HG03097 (cell line): ENCODE data around the gene HTRA1.

Experiments
- ATAC-seq: cut with Tn5 transposase; IDR thresholded peaks from one replicate; pipeline ENCODE4 v1.9.1; 2021; ENCODE audit not compliant: unreplicated experiment, low FRiP score

The HTRA1 gene

DNA sequence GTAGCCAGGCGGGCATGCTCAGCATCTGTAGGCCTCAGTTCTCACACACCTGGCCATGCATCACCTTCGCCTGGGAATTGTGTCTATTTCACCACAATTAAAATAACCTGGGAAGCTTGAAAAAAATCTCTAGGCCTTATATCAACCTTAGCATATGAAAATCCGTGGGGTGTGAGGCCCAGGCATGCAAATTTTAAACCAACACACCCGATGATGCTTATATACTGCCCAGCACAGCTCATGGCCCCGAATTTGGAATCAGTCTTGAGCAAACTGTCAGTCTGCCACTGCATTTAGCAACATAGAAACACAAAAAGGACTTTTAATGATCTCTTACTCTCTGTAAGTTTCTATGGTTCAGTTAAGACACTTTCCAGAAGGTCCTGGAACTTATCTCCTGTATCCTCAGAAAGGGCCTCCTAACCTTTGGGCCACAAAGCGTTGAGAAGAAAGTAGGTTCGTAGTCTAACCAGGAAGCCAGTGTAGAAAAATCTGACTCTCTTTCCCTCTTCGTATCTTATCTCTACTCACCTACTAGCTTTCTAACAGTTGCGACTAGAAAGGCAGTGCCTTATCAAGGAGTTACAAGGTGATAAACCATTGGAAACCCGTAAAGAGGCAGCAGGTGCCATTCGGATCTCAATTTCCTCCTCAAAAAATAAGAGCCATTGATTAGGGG, 87.2 kb downstream of the HTRA1 start:
- no peak for ATAC-seq

DNA sequence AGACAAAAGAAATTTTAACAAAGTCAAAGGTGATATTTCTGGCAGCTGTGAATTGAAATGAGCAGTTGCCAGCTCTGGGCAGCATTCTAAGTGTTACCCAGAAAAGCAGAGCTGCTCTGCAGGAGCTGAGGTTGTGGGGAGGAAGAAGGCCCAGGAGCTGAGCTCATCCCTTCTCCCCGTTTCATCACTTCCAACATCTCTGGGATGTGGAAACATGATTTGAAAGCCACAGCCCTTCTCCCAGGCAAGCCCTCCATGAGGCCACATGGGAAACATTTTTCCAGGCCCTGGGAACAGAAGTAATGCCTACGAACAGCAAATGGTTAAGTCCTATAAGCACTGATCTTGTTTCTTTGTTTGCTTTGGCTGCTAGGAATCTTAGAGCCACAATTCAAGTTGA, 88.3 kb downstream of the HTRA1 start:
- no peak for ATAC-seq

DNA sequence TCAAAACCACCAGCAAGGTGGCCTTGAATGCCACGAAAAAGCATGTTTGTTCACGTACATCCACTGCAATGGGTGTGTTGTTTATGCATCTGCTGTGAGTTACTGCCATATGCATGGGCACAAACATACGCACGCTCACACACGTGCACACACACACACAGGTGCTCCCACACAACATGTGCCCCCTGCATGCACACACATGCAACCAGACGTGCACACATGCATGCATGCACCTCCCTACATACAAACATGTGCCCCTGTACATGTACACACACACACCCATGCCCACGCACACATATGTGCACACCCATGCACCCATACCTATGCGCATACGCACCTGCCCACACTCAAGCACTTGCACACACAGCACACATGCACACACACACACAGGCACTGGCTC, 89.1 kb downstream of the HTRA1 start:
- no peak for ATAC-seq

DNA sequence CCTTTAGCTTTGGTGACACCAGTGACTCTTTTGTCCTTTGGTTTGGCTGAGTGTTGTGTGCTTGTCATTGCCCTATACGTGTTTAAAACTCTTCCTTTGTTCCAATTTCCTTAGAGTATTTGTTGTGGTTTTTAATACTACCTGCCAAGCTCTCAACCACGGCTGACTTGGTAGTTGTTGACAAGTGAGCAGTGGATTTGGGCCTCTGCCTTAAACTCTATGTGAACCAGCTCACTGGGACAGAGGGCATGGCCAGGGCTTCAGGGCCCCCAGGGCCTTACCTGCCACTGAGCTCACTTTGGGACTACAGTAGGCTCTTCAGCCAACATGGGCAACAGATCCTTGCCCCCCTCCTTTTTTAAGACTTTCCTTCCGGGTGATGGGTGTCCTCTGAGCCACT, 89.6 kb downstream of the HTRA1 start:
- no peak for ATAC-seq

DNA sequence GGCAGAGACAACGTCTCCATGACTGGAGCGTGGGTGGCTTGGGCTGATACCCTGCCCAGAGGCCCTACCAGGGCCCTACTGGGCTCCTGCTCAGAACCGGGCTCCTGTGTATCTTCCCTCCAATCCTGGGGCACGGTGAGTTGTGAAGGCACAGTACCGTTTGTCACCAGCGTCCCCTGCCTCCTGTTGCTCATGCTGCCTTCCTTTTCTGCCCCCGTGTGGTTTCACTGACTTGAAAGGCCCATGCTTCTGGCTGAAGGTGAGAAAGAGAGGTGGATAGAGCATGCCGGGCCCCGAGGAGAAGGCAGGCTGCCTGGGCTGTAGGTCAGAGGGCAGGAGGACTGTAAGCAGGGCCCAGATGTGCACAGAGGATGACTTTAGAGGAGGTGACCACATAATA, 90.1 kb downstream of the HTRA1 start:
- no peak for ATAC-seq

DNA sequence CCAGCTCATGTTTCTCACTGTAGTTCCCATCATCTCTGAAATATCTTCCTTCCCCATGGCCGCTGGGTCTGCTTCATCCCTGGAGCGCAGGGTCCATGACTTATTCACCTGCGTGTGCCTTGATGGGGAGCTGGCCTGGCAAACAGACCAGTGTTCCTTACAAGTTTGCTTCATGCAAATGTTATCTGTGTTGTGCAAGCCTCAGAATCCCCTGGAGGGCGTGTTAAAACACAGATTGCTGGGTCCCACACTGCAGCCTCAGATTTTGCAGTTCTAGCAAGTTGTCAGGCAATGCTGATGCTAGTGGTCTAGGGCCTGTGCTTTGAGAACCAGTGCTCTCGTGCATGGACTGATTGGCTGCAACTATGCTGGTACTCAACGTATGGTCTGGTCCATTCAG, 92.0 kb downstream of the HTRA1 start:
- ATAC-seq, result no peak

DNA sequence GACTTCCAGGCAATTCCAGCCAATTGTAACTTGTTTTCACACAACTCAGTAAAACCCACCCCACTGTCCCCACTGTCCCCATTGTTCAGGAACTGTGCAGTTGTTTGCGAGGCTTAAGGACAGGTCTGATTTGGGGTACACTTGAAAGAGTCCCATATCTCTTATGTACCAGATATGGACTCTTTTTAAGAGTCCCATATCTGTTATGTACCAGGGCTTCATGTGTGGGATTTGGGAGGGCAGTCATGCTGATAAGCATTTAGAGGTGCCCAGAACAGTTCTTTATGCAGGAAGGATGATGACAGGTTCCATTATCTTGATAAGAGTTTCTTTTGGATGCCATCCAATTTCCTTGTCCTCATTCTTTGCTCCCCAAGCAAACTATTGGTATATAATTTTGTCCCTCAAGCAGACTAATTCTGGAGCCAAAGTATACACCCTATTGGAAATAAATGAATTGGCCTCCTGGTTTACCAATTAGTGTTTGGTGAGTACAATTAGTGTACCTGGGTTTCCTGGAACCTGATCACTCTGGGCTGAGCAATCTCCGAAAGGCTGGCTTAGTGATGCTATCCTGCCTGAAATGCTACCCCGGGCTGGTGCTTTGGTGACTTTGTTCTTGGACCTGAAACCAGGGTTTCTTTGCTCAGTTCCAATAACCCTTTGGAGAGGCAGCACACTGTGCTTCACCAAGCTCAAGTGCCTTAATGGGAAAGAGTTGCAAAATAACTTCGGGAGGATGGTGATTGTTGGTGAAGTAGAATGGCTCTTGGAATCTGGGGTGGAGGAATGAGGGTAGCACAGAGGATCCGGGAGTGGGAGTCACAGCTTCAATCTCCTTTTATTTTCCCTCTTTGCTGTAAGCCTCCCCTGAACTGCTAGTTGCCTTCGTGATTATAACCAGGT, 93.0 kb downstream of the HTRA1 start:
- ATAC-seq, result no peak

DNA sequence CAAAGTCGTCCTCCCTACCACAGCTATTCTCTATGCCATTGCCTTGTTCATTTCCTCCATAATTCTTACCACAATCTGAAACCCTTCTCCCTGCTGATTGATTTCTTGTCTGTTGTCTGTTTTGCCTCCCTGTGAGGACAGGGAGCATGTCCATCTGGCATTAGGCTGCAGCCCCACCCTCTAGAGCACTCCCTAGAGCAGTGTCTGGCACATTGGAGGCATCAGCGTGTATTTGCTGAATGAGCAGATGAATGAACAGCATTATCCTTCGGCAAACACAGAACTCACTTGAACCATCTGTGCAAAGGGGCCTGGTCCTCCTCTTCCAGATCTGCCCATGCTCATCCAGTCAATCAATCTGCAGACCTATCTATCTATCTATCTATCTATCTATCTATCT, 94.1 kb downstream of the HTRA1 start:
- no peak for ATAC-seq

DNA sequence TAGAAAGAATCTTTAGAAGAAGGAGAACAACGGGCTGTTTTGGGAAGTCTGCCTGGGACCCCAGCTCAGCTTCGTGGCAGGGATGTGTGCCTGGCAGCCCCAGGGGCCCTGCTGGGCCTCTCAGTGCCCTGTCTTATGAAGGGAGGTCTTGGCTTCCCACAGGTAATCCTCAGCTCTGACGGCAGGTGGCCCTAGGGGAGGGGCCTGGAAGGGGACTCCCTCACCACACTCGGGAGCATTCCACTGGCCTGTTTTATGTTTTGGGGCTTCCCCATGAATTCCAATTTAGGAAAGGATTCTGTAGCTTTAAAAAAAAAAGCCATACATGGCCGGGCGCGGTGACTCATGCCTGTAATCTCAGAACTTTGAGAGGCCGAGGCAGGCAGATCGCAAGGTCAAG, 96.2 kb downstream of the HTRA1 start:
- ATAC-seq, result no peak

DNA sequence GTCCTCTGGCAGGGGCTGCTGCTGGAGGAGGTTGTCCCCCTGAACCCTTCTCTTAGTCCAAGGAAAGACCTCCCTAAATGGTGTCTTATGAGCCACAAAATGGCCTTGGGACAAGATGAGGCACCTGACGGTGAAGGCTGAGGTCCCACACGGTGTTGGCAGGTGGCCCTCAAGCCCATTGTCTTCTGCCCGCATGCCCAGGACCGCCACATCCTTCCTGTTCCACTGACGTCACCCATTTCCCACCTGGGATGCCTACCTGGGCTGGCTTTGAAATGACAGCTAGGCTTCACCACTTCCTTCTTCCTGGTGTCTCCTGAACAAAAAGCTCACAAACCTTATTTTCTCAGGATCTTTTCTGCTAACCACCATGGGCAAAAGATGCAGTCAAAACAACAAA, 97.1 kb downstream of the HTRA1 start:
- no peak for ATAC-seq

DNA sequence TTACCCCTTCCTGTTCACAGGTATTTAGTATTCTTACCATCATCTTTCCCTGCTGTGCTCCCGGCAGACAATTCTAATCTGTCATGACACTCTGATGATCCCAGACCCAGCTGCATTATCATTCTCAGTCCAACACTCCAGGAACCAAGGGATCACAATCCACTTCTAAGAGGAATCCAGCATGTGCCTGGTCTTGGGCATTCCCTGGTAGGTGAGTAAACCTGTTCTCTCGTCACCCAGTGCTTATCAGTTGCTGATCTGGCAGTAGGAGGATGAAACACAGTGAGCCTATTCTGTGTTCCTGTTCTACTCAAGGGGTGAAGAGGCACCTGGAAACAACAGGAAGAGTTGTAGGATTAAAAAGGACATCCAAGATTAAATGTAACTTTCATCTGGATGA, 97.9 kb downstream of the HTRA1 start:
- ATAC-seq, result no peak

DNA sequence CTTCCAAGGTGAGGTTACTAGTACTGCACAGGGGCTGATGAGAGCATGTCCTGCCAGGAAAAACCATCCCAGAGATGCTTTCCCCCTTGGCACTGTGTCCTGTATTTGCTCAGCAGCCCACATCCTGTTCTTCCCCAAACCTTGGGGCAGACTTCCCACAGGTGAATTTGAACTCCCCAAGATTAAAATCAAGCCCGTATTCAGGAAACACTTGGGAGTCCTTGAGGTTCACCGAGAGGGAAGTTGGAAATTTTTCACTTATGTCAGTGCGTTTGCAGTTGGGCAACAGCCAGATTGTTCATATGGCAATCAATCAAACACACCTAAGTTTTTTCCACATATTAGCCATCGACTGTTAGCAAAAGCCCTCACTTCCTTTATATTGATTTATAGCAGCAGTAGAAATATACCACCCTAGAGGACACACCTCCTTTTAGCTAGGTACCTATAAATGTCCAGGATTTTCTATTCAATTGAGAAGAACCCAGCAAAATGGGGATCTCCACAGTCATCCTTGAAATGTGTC, 99.0 kb downstream of the HTRA1 start, which contains the start of gene DMBT1:
TSS of gene DMBT1 (plus strand) at position 476 of the 526 bp plus-strand sequence. CDS start at position 493, 17 bp downstream.
- no peak for ATAC-seq

DNA sequence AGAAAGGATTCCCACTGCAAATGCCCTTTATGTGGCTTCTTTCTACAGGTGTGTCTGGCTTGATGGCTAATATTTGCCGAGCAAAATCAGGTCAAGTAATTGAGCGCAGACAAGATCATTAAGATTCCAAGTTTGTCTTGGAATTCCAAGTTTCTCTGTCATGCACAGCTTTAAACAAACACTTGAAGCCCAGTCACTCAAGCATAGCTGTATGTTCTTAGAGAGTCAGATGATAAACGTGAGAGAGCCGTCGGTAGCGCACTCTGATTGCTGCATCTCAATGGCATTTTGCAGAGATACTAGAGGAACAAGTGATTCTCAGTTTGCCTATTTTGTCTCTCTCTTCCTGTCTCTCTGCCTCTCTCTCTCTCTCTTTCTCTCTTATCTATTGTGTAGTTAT, 99.9 kb downstream of the HTRA1 start:
- no peak for ATAC-seq

DNA sequence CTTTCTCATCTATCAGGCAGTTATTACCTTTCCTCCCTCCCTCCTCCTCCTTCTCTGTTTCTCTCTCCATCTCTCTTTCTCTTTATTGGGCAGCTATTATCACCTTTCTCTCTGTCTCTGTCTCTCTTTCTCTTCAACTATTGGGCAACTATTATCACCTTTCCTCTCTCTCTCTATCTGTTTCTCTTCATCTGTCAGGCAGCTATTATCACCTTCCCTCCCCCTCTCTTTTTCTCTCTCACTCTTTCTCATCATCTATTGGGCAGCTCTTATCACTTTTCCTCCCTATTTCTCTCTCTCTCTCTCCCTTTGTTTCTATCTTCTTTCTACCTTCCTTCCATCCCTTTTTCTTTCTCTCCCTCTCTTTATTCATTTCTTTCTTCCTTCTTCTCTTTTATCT, 100.4 kb downstream of the HTRA1 start:
- no peak for ATAC-seq
